Testis (tissue), 2 donors: ENCODE results near the gene VASH2.

Experiments used
- CTCF ChIP-seq, 3 experiments: fragments of 450-650 bp in 2 of 3; fragments of 200-600 bp in 1 of 3; sonication (generic) in 1 of 3; IDR thresholded peaks; one replicate each; pipeline ENCODE4 v1.5.1; 2016 to 2019; ENCODE audit warnings: antibody characterized with exemption in 3 of 3, mild to moderate bottlenecking in 2 of 3, moderate library complexity in 1 of 3
- POLR2A ChIP-seq: fragments of 450-650 bp; IDR thresholded peaks from one replicate; pipeline ENCODE4 v1.6.1; 2017; ENCODE audit warnings: antibody characterized with exemption, mild to moderate bottlenecking, moderate library complexity

GRCh38 chr1:212917858-212918257 lies 32.5 kb upstream of the VASH2 start:
- no peak for TF ChIP-seq CTCF (IDR thresholded peaks at IDR 0.05)
- TF ChIP-seq POLR2A = no peak
